Testis (tissue), 3 donors: ENCODE results near the gene CDKN2B. TPM values are rescaled to one million over a fixed set of nuclear protein-coding genes. Genes with fewer than 3 reads are reported as not detected.

Source experiments
- DNase-seq: peaks from one replicate; pipeline ENCODE4 v3.0.0-alpha.2; 2019
- H3K27ac ChIP-seq, 2 donors: fragments of 200-600 bp; sonication (generic); one replicate each; pipeline ENCODE4 v1.5.1; 2019
- H3K27me3 ChIP-seq: fragments of 200-600 bp; sonication (generic); one replicate; pipeline ENCODE4 v1.5.1; 2019
- H3K36me3 ChIP-seq: fragments of 200-600 bp; sonication (generic); one replicate; pipeline ENCODE4 v1.5.1; 2017; ENCODE audit warnings: low read depth; ENCODE audit errors: missing control alignments
- H3K4me1 ChIP-seq: fragments of 200-600 bp; sonication (generic); one replicate; pipeline ENCODE4 v1.5.1; 2019
- H3K4me3 ChIP-seq, 2 donors: fragments of 200-600 bp; sonication (generic); one replicate each; pipeline ENCODE4 v1.5.1; 2017 to 2019
- H3K9me3 ChIP-seq: fragments of 200-600 bp; sonication (generic); one replicate; pipeline ENCODE4 v1.5.1; 2017
- CTCF ChIP-seq, 3 experiments: fragments of 450-650 bp in 2 of 3; fragments of 200-600 bp in 1 of 3; sonication (generic) in 1 of 3; IDR thresholded peaks; one replicate each; pipeline ENCODE4 v1.5.1; 2016 to 2019; ENCODE audit warnings: antibody characterized with exemption in 3 of 3, mild to moderate bottlenecking in 2 of 3, moderate library complexity in 1 of 3
- POLR2A ChIP-seq: fragments of 450-650 bp; IDR thresholded peaks from one replicate; pipeline ENCODE4 v1.6.1; 2017; ENCODE audit warnings: antibody characterized with exemption, mild to moderate bottlenecking, moderate library complexity
- WGBS, 2 donors: methylation state at CpG; one replicate each; pipeline ENCODE4 v1.1.5; 2018; 5-methylcytosine and 5-hydroxymethylcytosine counted together
- intact Hi-C: fragments of 100-400 bp; cut with DNase I; formaldehyde crosslinking; loops from one replicate; pipeline ENCODE4 v1.15.1; 2023; ENCODE audit warnings: low total_unique reads
- polyA plus RNA-seq: library from polyadenylated mRNA; stranded (reverse); fragments of 350-450 nt; fragmentation: Illumina TruSeq; extraction: RNeasy Lipid Tissue Mini Kit (QIAGEN cat#74804); gene quantifications from one replicate; pipeline ENCODE4 v1.2.3, GENCODE V29; 2014; ENCODE audit warnings: low read depth, low replicate concordance; ENCODE audit not compliant: insufficient read depth
- total RNA-seq, 2 donors: library from RNA; depleted of rRNA; stranded (reverse); fragments of >200 nt; gene quantifications; one replicate each; pipeline ENCODE4 v1.2.3, GENCODE V29; 2016

The CDKN2B gene
- total and polyA plus RNA-seq, 3 donors from 2014 or later: 11.8 to 28.7 (median 17.3) TPM

DNA sequence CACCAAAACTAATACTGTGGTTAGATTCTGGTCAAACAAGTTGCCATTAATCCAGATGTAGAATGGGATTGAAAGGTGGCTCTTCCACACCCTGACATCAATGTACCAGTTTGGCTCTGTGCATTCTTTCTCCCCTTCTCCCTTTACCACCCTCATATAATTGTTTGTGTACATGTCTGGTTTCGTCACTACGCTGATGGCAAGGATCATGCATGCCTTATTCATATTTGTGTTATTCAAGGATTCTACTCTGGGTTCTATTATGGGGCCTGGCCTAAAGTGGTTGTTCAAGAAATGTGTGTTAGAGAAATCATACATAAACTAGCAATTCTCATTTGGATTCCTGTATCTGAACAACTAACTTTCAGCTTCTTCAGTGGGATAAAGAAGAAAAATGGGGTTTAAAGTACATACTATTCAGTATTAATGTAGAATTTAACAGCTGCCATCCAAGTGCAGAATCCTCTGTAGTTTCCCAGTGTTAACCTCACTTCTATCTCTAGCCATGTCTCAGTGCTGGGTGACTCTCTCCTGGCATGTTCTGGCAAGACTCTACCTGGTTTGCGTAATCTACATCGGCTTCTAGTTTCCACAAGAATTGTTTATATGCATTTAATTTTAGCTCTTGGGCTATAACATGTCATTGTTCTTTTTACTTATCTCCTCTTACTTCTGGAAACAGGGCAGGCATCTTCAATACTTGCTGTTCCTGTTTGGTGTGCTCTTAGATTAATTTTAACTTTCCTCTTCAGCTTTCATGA is 27.9 kb upstream of the CDKN2B start:
- Histone ChIP-seq H3K4me3 (no peak overlapping the region), H3K36me3 (no peaks in the 10 kb centered on the region), H3K27ac (no peak overlapping the region), H3K27me3 (no peaks in the 10 kb centered on the region), H3K9me3 (no peaks in the 10 kb centered on the region), H3K4me1 (no peaks in the 10 kb centered on the region)
- no peak for DNase-seq
- TF ChIP-seq CTCF (IDR thresholded peaks at IDR 0.05): no peak
- no peak for TF ChIP-seq POLR2A
- intact Hi-C loops: no loop called here
- WGBS, 2 donors: 88 to 95% methylated on average over 4 of the region's 4 CpGs

DNA sequence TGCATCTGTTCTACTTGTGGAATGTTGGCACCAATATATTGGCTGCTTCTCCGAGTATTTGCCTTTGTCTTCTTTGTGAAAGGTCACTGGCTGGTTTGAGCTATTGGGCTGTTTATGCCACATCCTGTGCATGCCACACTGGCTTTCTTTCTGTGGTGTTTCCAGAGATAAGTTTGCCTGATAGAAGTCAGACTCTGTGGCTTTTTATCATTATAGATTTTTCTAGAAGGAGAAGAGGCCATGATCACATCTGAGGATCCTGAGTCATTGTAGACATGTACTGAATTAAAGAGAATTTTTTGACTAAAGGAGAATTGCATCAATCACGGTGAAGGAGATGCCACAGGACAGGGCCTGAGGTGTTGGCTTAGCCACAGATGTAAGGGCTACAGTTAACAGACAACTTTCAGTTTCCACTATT is 26.5 kb upstream of the CDKN2B start:
- Histone ChIP-seq H3K4me1 (no peaks in the 10 kb centered on the region), H3K27me3 (no peaks in the 10 kb centered on the region), H3K9me3 (no peaks in the 10 kb centered on the region), H3K36me3 (no peaks in the 10 kb centered on the region), H3K4me3 (no peak overlapping the region), H3K27ac (no peak overlapping the region)
- 85 to 97% methylated on average over 2 of the region's 2 CpGs for WGBS, 2 donors
- intact Hi-C loops: no loop called here
- TF ChIP-seq CTCF (IDR thresholded peaks at IDR 0.05) (no peak), POLR2A (no peak)
- DNase-seq: no peak

GRCh38 chr9:22033012-22033630 is 24.0 kb upstream of the CDKN2B start:
- Histone ChIP-seq H3K9me3 (no peaks in the 10 kb centered on the region), H3K27ac (no peak overlapping the region), H3K4me1 (no peaks in the 10 kb centered on the region), H3K36me3 (no peaks in the 10 kb centered on the region), H3K4me3 (no peak overlapping the region), H3K27me3 (no peaks in the 10 kb centered on the region)
- whole genome bisulfite sequencing, 2 donors: 87 to 90% methylated on average over 7 to 8 of the region's 8 CpGs
- TF ChIP-seq POLR2A (no peak), CTCF (IDR thresholded peaks at IDR 0.05) (no peak)
- intact Hi-C loops: no loop called here
- DNase-seq: no peak

DNA sequence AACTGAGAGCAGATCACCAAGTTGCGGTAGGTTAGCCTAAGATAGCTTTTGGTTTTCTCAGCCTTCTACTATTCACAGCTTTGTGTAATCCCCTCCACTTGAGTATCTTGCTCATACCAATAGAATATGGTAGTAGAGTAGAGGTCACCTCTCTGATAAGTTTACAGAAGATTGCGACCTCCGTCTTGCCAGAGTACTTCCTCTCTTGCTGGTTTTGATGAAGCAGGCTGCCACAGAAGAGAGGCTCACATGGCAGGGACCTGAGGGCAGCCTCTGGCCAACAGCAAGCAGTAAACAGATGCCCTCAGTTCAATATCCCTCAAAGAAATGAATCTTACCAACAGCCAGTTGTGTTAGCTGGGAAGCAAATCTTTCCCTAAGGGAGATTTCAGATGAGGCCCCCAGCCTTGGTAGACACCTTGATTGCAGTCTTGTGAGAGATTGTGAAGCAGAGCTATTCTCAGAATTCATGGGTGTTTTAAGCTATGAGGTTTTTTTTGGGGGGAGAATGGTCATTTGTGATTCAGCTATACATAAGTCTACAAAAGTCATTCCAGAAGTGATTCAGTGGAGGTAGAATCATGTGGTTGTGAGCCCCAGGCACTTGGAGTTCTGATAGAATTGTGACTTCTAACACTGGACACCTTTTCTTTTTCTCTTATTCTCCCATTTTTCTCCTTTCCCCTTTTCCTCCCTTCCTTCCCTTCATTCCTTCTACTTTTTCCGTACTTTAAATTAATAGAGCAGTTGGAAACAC is 22.7 kb upstream of the CDKN2B start:
- H3K9me3 ChIP-seq: no peaks in the 10 kb centered on the region
- no peak overlapping the region for H3K27ac ChIP-seq
- WGBS, 2 donors: 73 to 77% methylated on average over 4 of the region's 4 CpGs
- H3K4me1 ChIP-seq: no peaks in the 10 kb centered on the region
- no peaks in the 10 kb centered on the region for H3K36me3 ChIP-seq
- no peaks in the 10 kb centered on the region for H3K27me3 ChIP-seq
- intact Hi-C loops: no loop called here
- no peak overlapping the region for H3K4me3 ChIP-seq
- no peak for DNase-seq
- TF ChIP-seq CTCF (IDR thresholded peaks at IDR 0.05) (no peak), POLR2A (no peak)
